Measurements from ENCODE around the gene TRAF4. TPM values are rescaled to one million over a fixed set of nuclear protein-coding genes. Genes with fewer than 3 reads are reported as not detected.
"Not testable (repeated sequence)": the region's sequence is repeated elsewhere in the genome, so short reads cannot be mapped to it uniquely, and the experiment has no call there.

TRAF4 gene
- total RNA-seq, 1 donor from 2014 or later: 168 TPM

- intact Hi-C loops (cut with micrococcal nuclease): loop anchor here (1.0 to 10.0 kb wide), 8 partner anchors 9 to 839 kb away; partner anchors contain the start of genes ABHD15, NUFIP2, RPL23A and TP53I13
- DNase-seq: peak; percentile 100
- Mint-ChIP-seq H3K4me3 (peak within 1 kb of the TSS; percentile 98), H3K27me3 (no peaks in the 10 kb centered on the region), H3K27ac (peak within 1 kb of the TSS; percentile 100), H3K4me1 (peaks cover 45% of the 10 kb centered on the region), H3K9me3 (no peaks in the 10 kb centered on the region), H3K36me3 (ENCODE audit: low read depth) (peaks cover 26% of the 10 kb centered on the region)
Measured at GRCh38 chr17:28728364-28729200, 15.2 kb upstream of the TRAF4 start, which contains the start of gene NEK8. Gene NEK8 (plus strand): TSS chr17:28728788. CDS start chr17:28728814, 26 bp downstream.

GRCh38 chr17:28729950-28730330, 13.9 kb upstream of the TRAF4 start:
- intact Hi-C loops (cut with micrococcal nuclease): loop anchor here (2.0 to 10.0 kb wide), 5 partner anchors 32 to 837 kb away; partner anchors contain the start of genes ABHD15, NUFIP2 and TP53I13
- H3K4me3 Mint-ChIP-seq: peak overlapping the region; percentile 5

GRCh38 chr17:28733346-28733745, 10.5 kb upstream of the TRAF4 start:
- Mint-ChIP-seq H3K9me3 (no peaks in the 10 kb centered on the region), H3K4me3 (no peak overlapping the region), H3K36me3 (ENCODE audit: low read depth) (peaks cover 4% of the 10 kb centered on the region), H3K27me3 (no peaks in the 10 kb centered on the region), H3K27ac (no peak overlapping the region), H3K4me1 (peaks cover 17% of the 10 kb centered on the region)
- DNase-seq: no peak
- intact Hi-C loops (cut with micrococcal nuclease): no loop called here

More at GRCh38 chr17:28729950-28730330, 13.9 kb upstream of the TRAF4 start:
- H3K4me1 Mint-ChIP-seq: peaks cover 34% of the 10 kb centered on the region
- H3K9me3 Mint-ChIP-seq: no peaks in the 10 kb centered on the region
- DNase-seq: no peak
- peaks cover 13% of the 10 kb centered on the region for H3K36me3 Mint-ChIP-seq (ENCODE audit: low read depth)
- H3K27ac Mint-ChIP-seq: peak overlapping the region; percentile 6
- H3K27me3 Mint-ChIP-seq: no peaks in the 10 kb centered on the region

GRCh38 chr17:28734712-28735241, 9.0 kb upstream of the TRAF4 start:
- DNase-seq: no peak
- Mint-ChIP-seq H3K9me3 (no peaks in the 10 kb centered on the region), H3K4me3 (no peak overlapping the region), H3K36me3 (ENCODE audit: low read depth) (peaks cover 9% of the 10 kb centered on the region), H3K27ac (no peak overlapping the region), H3K27me3 (no peaks in the 10 kb centered on the region), H3K4me1 (peaks cover 22% of the 10 kb centered on the region)
- intact Hi-C loops (cut with micrococcal nuclease): no loop called here

GRCh38 chr17:28735242-28735722, 8.5 kb upstream of the TRAF4 start:
- Mint-ChIP-seq H3K4me1 (peaks cover 22% of the 10 kb centered on the region), H3K36me3 (ENCODE audit: low read depth) (peaks cover 10% of the 10 kb centered on the region), H3K9me3 (no peaks in the 10 kb centered on the region), H3K27me3 (no peaks in the 10 kb centered on the region), H3K27ac (no peak overlapping the region), H3K4me3 (no peak overlapping the region)
- no peak for DNase-seq
- intact Hi-C loops (cut with micrococcal nuclease): no loop called here

- H3K27me3 Mint-ChIP-seq; intact Hi-C loops (cut with micrococcal nuclease); H3K27ac Mint-ChIP-seq; H3K4me3 Mint-ChIP-seq; H3K36me3 Mint-ChIP-seq (ENCODE audit: low read depth); DNase-seq; H3K9me3 Mint-ChIP-seq: not testable (repeated sequence)
- H3K4me1 Mint-ChIP-seq: peaks cover 26% of the 10 kb centered on the region
Measured at GRCh38 chr17:28735913-28736769, 7.7 kb upstream of the TRAF4 start.

GRCh38 chr17:28737316-28737715, 6.5 kb upstream of the TRAF4 start:
- no peak overlapping the region for H3K27ac Mint-ChIP-seq
- intact Hi-C loops (cut with micrococcal nuclease): no loop called here
- peaks cover 12% of the 10 kb centered on the region for H3K36me3 Mint-ChIP-seq (ENCODE audit: low read depth)
- H3K4me1 Mint-ChIP-seq: peaks cover 31% of the 10 kb centered on the region
- H3K4me3 Mint-ChIP-seq: no peak overlapping the region
- DNase-seq: no peak
- H3K27me3 Mint-ChIP-seq: no peaks in the 10 kb centered on the region
- no peaks in the 10 kb centered on the region for H3K9me3 Mint-ChIP-seq

GRCh38 chr17:28737770-28738679, 5.8 kb upstream of the TRAF4 start:
- peak; percentile 57 for DNase-seq
- intact Hi-C loops (cut with micrococcal nuclease): no loop called here
- Mint-ChIP-seq H3K27me3 (no peaks in the 10 kb centered on the region), H3K36me3 (ENCODE audit: low read depth) (peaks cover 12% of the 10 kb centered on the region), H3K27ac (peak overlapping the region; percentile 76), H3K9me3 (no peaks in the 10 kb centered on the region), H3K4me1 (peaks cover 31% of the 10 kb centered on the region), H3K4me3 (peak overlapping the region; percentile 55)

GRCh38 chr17:28738680-28739384, 5.0 kb upstream of the TRAF4 start:
- Mint-ChIP-seq H3K4me1 (peaks cover 33% of the 10 kb centered on the region), H3K36me3 (ENCODE audit: low read depth) (peaks cover 12% of the 10 kb centered on the region), H3K27me3 (no peaks in the 10 kb centered on the region), H3K9me3 (no peaks in the 10 kb centered on the region), H3K27ac (peak overlapping the region; percentile 76), H3K4me3 (peak overlapping the region; percentile 66)
- DNase-seq: peak; percentile 81
- intact Hi-C loops (cut with micrococcal nuclease): no loop called here

- H3K36me3 Mint-ChIP-seq (ENCODE audit: low read depth): peaks cover 25% of the 10 kb centered on the region
- H3K4me3 Mint-ChIP-seq: no peak overlapping the region
- H3K4me1 Mint-ChIP-seq: peaks cover 37% of the 10 kb centered on the region
- intact Hi-C loops (cut with micrococcal nuclease): no loop called here
- no peaks in the 10 kb centered on the region for H3K27me3 Mint-ChIP-seq
- no peak for DNase-seq
- no peak overlapping the region for H3K27ac Mint-ChIP-seq
- H3K9me3 Mint-ChIP-seq: no peaks in the 10 kb centered on the region
Measured at GRCh38 chr17:28740406-28741357, 3.1 kb upstream of the TRAF4 start.

GRCh38 chr17:28741358-28742349, 2.2 kb upstream of the TRAF4 start:
- H3K9me3 Mint-ChIP-seq: no peaks in the 10 kb centered on the region
- intact Hi-C loops (cut with micrococcal nuclease): no loop called here
- no peak overlapping the region for H3K4me3 Mint-ChIP-seq
- H3K4me1 Mint-ChIP-seq: peaks cover 40% of the 10 kb centered on the region
- DNase-seq: peak; percentile 59
- peaks cover 27% of the 10 kb centered on the region for H3K36me3 Mint-ChIP-seq (ENCODE audit: low read depth)
- no peaks in the 10 kb centered on the region for H3K27me3 Mint-ChIP-seq
- H3K27ac Mint-ChIP-seq: no peak overlapping the region

Measured in activated CD4-positive, alpha-beta T cell treated with anti-CD3 and anti-CD28 coated beads, Interleukin-2, amount 10 ng/mL, durations not matched to agents 24 days and 14 days (primary cell).